Neuron (in vitro differentiated cells): ENCODE data around the gene PLB1.

ENCODE experiments used
- H2AFZ ChIP-seq: one replicate; pipeline ENCODE4 v1.6.1; 2013; ENCODE audit warnings: low read depth, mild to moderate bottlenecking, inconsistent platforms, low read length, moderate library complexity
- H3K27me3 ChIP-seq: one replicate; pipeline ENCODE4 v1.6.1; 2013; ENCODE audit warnings: low read length; ENCODE audit not compliant: insufficient read depth
- H3K36me3 ChIP-seq: one replicate; pipeline ENCODE4 v1.6.1; 2013; ENCODE audit warnings: low read length; ENCODE audit not compliant: insufficient read depth
- H3K4me1 ChIP-seq: one replicate; pipeline ENCODE4 v1.6.1; 2013; ENCODE audit warnings: low read length; ENCODE audit not compliant: insufficient read depth
- H3K4me3 ChIP-seq: 2 replicates; pipeline ENCODE4 v1.5.1; 2013; ENCODE audit warnings: mild to moderate bottlenecking, low read length, moderate library complexity
- H3K9me3 ChIP-seq: one replicate; pipeline ENCODE4 v1.6.1; 2013; ENCODE audit warnings: low read length

Gene PLB1

DNA sequence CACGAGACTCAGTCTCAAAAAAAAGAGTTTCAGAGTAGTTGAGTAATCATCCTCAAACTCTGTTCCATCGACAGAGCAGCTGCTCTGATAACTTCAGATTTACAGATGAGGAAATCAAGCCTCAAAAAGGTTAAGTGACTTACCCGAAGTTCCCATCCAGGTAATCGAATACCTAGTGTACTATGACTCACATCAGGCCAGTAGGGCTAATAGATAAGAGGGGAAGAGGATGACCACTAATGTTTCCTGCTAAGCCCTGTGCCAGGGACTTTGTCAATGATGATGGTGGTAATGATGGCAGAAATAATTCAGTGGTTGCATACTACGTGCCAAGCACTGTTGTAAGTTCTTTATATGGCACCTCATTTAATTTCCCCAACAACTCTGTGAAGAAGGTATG, 80.9 kb downstream of the PLB1 start:
- Histone ChIP-seq H3K36me3 (no peaks in the 10 kb centered on the region), H3K4me3 (no peak overlapping the region), H3K4me1 (no peaks in the 10 kb centered on the region), H2AFZ (no peak overlapping the region), H3K9me3 (peaks cover 3% of the 10 kb centered on the region), H3K27me3 (no peaks in the 10 kb centered on the region)

DNA sequence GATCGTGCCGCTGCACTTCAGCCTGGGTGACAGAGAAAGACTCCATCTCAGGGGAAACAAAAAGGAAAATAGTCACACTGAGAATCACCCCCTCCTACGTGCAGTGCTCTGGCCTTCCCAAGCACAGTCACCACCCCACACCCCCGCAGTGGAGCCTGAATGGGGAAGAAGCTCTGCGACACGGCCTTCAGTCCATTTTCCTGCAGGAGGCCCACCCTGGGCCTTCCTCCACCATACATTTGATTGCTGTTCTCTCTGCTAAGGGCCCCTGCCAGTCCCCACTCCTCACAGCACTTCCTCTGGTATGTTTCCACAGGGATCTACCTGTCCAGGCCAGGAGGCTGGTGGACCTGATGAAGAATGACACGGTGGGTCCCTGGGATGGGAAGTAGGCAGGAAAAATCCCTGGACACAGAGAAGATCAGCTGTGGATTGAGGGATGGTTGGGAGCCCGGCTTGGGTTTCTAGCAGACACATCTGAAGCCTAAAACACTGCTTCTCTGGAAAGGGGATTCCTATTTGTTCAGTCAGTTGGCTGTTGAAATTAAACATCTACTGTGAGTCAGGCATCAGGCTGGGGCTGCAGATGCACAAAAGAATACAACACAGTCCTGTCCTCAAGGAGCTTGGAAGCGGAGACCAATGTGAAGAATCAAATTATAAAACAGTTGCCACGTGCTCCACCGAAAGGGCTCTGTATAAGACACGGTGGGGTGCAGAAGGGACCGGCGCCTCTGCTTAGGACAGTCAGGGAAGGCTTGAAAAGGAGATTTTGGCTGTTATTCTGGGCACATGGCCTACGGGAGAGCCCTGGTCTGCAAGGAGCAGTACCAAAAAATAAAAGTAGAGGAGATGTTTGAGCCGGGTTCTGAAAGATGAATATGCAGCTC, 82.2 kb downstream of the PLB1 start:
- Histone ChIP-seq H3K36me3 (no peaks in the 10 kb centered on the region), H3K4me3 (no peak overlapping the region), H3K27me3 (no peaks in the 10 kb centered on the region), H3K9me3 (no peaks in the 10 kb centered on the region), H3K4me1 (no peaks in the 10 kb centered on the region), H2AFZ (no peak overlapping the region)

DNA sequence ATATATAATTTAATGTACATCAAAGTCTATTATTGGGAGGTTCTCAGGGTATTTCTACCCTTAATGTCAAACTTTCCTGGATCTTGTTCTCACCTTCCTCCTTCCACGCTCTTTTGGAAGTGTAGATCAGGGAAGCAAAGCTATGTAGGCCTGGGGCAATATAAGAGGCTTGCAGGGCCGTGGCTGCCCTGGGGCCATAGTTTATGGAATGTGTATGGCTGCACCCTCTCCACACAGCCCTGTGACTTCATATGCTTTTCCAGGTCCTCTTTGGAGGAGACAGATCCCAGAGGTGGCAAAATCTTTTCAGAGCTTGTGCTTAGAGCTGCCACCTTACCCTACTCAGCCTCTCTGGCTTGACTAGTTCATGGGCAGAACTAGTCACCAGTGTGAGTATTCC, 82.9 kb downstream of the PLB1 start:
- no peaks in the 10 kb centered on the region for H3K9me3 ChIP-seq

DNA sequence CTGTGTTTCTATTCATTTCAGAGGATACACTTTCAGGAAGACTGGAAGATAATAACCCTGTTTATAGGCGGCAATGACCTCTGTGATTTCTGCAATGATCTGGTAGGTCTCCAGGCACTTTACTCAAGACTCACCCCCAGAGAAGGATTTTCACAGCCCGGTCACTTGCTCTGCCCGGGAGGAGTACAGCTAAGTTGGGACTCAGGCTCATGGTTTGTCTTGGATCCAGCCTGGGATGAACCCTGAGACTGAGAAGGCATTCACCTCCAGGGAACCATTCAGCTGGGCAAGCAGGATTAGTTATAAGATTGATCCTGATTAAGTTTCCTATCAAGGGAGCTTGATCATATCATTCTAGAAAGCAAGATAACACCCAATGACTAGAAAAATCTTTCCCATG, 83.7 kb downstream of the PLB1 start:
- H3K9me3 ChIP-seq: no peaks in the 10 kb centered on the region
- H2AFZ ChIP-seq: no peak overlapping the region
- H3K4me1 ChIP-seq: peaks cover 4% of the 10 kb centered on the region
- no peaks in the 10 kb centered on the region for H3K27me3 ChIP-seq
- H3K36me3 ChIP-seq: no peaks in the 10 kb centered on the region
- no peak overlapping the region for H3K4me3 ChIP-seq

More for the DNA sequence above, 82.9 kb downstream of the PLB1 start:
- peaks cover under 1% of the 10 kb centered on the region for H3K4me1 ChIP-seq
- H2AFZ ChIP-seq: no peak overlapping the region
- no peaks in the 10 kb centered on the region for H3K27me3 ChIP-seq
- no peaks in the 10 kb centered on the region for H3K36me3 ChIP-seq
- no peak overlapping the region for H3K4me3 ChIP-seq

DNA sequence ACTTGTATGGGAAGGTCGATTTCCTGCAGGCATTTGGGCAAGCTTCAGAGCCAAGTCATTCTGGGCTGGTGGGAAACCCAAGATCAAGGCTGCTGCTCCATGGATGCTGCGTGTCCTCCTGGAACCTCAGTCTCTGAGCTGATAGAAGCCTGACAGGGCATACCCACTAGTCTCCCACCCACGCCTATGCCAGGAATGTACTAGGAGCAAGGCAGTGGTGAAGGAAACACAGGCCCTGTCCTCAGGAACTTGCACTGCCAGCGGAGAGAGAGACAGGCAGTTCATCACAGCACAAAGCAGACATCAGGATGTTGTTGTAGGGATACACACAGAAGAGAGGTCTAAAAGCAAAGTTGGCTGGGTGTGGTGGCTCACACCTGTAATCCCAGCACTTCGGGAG, 84.2 kb downstream of the PLB1 start:
- H3K4me1 ChIP-seq: peaks cover 4% of the 10 kb centered on the region
- no peak overlapping the region for H3K4me3 ChIP-seq
- H3K9me3 ChIP-seq: no peaks in the 10 kb centered on the region
- H3K36me3 ChIP-seq: no peaks in the 10 kb centered on the region
- H3K27me3 ChIP-seq: no peaks in the 10 kb centered on the region
- H2AFZ ChIP-seq: no peak overlapping the region

DNA sequence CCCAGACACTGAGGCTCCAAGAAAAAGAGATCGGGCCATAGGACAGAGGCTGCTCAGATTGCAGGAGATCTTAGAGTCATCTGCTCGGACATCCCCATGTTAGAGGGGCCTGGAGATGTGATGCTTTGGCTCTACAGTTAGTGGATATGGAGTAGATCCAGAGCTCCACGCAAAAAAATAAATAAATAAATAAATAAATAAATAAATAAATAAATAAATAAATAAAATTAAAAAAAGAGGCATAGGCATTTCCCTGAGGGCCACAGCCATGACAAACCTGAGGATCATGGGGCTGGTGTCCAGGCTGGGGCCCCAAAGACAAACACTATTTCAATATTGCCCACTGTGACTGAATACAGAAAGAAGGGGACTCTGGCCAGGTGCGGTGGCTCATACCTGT, 85.5 kb downstream of the PLB1 start:
- Histone ChIP-seq H3K36me3 (no peaks in the 10 kb centered on the region), H2AFZ (no peak overlapping the region), H3K4me1 (peaks cover 4% of the 10 kb centered on the region), H3K27me3 (no peaks in the 10 kb centered on the region), H3K9me3 (no peaks in the 10 kb centered on the region), H3K4me3 (no peak overlapping the region)

DNA sequence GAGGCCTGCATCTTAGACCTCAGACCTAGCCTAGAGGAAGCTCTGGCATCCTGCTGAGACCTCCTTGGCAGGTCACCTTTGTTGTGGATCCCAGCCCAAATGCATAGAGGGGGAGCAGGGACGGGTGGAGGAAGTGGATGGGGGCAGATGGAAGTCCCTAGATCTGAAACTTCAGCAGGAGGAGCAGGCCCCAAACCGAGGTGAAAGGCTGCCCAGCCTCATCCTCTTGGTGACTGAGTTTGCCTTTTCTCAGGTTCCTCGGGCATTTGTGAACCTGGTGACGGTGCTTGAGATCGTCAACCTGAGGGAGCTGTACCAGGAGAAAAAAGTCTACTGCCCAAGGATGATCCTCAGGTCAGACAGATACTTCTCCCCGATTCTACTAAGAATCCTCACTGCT, 86.3 kb downstream of the PLB1 start:
- H2AFZ ChIP-seq: no peak overlapping the region
- H3K27me3 ChIP-seq: no peaks in the 10 kb centered on the region
- no peak overlapping the region for H3K4me3 ChIP-seq
- no peaks in the 10 kb centered on the region for H3K36me3 ChIP-seq
- no peaks in the 10 kb centered on the region for H3K9me3 ChIP-seq
- H3K4me1 ChIP-seq: peaks cover 4% of the 10 kb centered on the region

DNA sequence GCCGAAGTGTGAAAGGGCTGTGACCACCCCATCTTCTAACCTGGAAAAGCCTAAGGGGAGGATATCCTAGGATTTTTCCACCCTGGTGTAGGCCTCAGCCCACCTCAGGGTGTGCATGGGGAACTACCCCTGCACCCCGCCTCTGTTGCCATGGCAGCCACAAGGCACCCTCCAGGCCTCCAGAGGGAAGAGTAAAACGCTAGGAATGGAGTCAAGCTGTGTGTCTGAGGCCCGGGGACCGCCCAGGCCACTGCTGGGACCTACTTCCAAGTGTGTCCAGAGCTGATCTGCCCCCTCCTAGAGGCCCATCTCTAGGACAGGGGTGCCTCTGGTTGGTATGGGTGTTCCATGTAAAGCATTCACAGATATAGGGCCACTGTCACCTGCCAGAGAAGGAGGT, 86.7 kb downstream of the PLB1 start:
- no peaks in the 10 kb centered on the region for H3K9me3 ChIP-seq
- no peak overlapping the region for H2AFZ ChIP-seq
- no peaks in the 10 kb centered on the region for H3K27me3 ChIP-seq
- no peak overlapping the region for H3K4me3 ChIP-seq
- no peaks in the 10 kb centered on the region for H3K36me3 ChIP-seq
- H3K4me1 ChIP-seq: peaks cover 4% of the 10 kb centered on the region

DNA sequence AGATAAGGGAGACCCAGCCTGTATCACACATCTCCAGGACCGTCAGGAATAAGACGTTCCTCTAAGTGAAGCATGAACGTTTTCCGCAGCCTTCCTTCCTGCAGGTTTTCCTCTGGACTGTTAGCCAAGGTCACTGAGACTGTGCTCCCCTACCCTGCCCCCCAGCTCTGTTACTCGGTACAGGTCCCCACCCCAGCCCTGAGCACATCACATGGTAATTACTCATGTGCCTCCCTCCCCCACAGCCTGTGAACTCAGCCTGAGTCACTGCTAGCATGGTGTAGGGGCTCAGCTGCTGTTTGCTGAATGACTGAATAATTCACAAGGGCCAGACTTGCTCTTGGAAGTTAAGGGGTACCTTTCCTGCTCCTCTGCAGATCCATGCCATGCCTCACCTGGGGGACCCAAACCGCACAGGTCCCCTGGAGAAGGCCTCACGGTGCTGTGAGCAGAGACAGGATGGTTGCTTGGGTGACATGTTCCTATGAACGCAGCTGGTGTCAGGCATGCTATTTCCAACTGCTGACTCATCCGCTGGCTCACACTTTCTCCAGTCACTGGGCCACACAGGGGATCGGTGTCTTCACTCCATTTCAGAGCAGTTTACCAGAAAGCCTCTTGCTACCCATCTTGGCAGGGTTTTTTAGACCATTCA, 88.2 kb downstream of the PLB1 start:
- Histone ChIP-seq H2AFZ (no peak overlapping the region), H3K4me1 (peaks cover 4% of the 10 kb centered on the region), H3K27me3 (no peaks in the 10 kb centered on the region), H3K4me3 (no peak overlapping the region), H3K36me3 (no peaks in the 10 kb centered on the region), H3K9me3 (no peaks in the 10 kb centered on the region)

DNA sequence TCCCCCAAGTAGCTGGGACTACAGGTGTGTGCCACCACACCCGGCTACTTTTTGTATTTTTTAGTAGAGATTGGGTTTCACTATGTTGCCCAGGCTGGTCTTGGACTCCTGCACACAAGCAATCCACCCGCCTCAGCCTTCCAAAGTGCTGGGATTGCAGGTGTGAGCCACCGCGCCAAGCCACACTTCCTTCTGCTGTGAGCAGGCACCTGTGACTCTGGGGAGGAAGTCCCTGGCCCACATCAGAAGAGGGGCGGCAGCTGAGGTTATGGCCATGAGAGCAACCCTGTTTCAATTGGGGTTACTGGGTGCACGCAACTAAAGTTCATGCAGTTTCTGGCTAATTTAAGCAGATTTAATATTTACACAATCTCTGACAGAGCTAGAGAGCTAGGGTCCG, 91.0 kb downstream of the PLB1 start:
- peaks cover 4% of the 10 kb centered on the region for H3K4me1 ChIP-seq
- no peaks in the 10 kb centered on the region for H3K36me3 ChIP-seq
- H2AFZ ChIP-seq: no peak overlapping the region
- H3K27me3 ChIP-seq: no peaks in the 10 kb centered on the region
- H3K9me3 ChIP-seq: no peaks in the 10 kb centered on the region
- H3K4me3 ChIP-seq: no peak overlapping the region

DNA sequence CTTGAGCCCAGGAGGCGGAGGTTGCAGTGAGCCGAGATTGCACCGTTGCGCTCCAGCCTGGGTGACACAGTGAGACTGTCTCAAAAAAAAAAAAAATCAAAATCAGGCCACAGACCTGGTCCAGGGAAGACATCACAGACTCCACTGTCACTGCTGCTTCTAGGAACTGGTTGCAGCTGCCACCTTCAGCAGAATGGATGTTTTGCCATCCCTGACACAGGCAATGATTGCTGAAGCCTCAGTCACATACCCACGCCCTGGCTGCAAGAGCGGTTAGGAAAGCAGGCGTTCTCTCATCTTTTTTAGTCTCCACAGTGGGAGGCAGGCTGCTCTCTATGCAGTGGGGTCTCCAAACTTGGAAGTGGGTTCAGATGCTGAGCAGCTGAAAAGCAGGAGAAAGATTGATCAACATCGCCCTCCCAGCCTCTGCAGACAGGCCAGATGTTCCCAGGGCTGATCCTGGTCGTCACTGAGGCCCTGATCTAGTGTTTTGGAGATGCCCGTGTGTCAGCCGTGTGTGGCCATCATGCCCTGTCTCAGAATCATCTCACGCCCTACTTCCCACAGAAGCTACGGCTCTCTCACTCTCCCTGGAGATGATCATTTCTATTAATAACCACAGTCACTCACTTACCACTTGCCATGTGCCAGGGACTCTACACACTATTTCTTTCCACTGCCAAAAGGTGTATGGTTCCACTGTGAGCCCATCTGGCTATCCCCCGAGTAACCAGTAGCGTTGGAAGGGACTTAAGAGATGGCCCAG, 91.8 kb downstream of the PLB1 start:
- H3K4me1 ChIP-seq: peaks cover 4% of the 10 kb centered on the region
- no peaks in the 10 kb centered on the region for H3K36me3 ChIP-seq
- no peak overlapping the region for H3K4me3 ChIP-seq
- H3K9me3 ChIP-seq: no peaks in the 10 kb centered on the region
- H3K27me3 ChIP-seq: no peaks in the 10 kb centered on the region
- no peak overlapping the region for H2AFZ ChIP-seq

DNA sequence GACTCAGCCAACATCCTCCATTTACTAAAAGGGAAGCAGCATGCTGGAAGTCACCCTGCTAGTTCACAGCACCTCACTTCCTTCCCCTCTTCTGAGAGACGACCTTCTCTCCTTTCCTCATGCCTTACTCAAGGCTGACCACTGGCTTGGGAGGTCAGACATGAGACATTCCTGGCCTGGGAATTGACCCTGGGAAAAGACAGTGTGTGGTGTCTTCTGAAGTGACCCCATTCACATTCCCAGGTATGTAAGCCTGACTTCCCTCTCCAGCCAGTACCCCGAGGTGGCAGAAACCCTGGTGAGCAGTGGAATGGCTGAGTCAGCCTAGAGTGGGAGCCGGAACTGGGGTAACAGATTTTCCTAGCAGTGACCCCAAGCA, 92.4 kb downstream of the PLB1 start:
- H3K9me3 ChIP-seq: no peaks in the 10 kb centered on the region
- H3K36me3 ChIP-seq: no peaks in the 10 kb centered on the region
- peaks cover 4% of the 10 kb centered on the region for H3K4me1 ChIP-seq
- no peaks in the 10 kb centered on the region for H3K27me3 ChIP-seq
- H3K4me3 ChIP-seq: no peak overlapping the region
- H2AFZ ChIP-seq: no peak overlapping the region

DNA sequence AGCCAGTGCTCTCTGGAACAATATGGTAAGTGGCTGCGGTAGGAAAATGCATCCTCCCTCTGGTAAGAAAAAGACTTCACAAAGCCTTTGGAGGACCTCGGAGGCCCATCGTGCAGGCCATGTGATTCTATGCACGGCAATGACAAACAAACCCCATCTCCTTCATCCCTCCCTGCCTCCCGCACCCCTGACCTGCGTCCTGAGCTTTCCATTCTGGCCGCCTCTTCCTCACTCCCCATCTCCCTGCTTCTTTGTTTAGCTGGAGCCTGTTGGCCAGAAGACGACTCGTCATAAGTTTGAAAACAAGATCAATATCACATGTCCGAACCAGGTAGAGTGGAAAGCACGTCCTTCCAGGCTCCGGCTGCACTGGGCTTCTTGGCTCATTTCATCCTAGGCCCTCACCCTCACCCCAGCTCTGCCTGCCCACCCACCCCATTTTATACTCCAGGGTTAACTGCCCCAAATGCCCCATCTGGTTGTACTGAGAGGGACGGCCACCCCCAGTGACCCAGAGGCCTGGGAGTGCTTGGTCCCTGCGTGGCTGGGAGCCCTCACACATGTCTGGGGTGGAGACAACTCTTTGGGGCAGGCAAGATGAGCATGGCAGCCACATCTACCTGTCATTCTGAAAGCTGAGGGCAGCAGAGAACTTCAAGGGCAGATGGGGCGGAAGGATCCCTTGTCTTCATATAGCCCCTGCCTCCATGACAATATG, 94.0 kb downstream of the PLB1 start:
- H3K4me3 ChIP-seq: no peak overlapping the region
- no peaks in the 10 kb centered on the region for H3K36me3 ChIP-seq
- no peaks in the 10 kb centered on the region for H3K9me3 ChIP-seq
- H3K27me3 ChIP-seq: no peaks in the 10 kb centered on the region
- peaks cover 4% of the 10 kb centered on the region for H3K4me1 ChIP-seq
- H2AFZ ChIP-seq: no peak overlapping the region
